ENCODE measurements around the gene MEIS3. TPM values are rescaled to one million over a fixed set of nuclear protein-coding genes. Genes with fewer than 3 reads are reported as not detected.

Gene MEIS3
- total RNA-seq, result under 1 TPM in 1 of 2 donors, not detected in 1; 0.12 TPM

GRCh38 chr19:47419030-47419783 lies at the start of gene MEIS3:
MEIS3 (minus strand) TSS chr19:47419527; CDS start chr19:47419081, 446 bp downstream.
- no peaks in the 10 kb centered on the region for H3K9me3 Mint-ChIP-seq
- DNase-seq (ENCODE audit: low spot score in 2 of 2) (no peak), ATAC-seq (peak; percentile 25 to 26)
- H3K27ac Mint-ChIP-seq, result no peak within 1 kb of the TSS
- peaks cover 0 to 17% of the 10 kb centered on the region in 2 donors for H3K36me3 Mint-ChIP-seq

GRCh38 chr19:47467914-47468313 lies 48.6 kb upstream of the MEIS3 start:
- Mint-ChIP-seq H3K27ac (no peak overlapping the region), H3K9me3 (no peaks in the 10 kb centered on the region), H3K36me3 (no peaks in the 10 kb centered on the region)
- DNase-seq (ENCODE audit: low spot score in 2 of 2) (no peak), ATAC-seq (no peak)

- ATAC-seq, result no peak
These were observed 46.6 kb upstream of the MEIS3 start for GRCh38 chr19:47465957-47466356.

GRCh38 chr19:47464675-47465419 lies 45.5 kb upstream of the MEIS3 start:
- H3K27ac Mint-ChIP-seq, result no peak overlapping the region
- DNase-seq (ENCODE audit: low spot score in 2 of 2) (no peak), ATAC-seq (no peak)
- no peaks in the 10 kb centered on the region for H3K36me3 Mint-ChIP-seq
- no peaks in the 10 kb centered on the region for H3K9me3 Mint-ChIP-seq

More at GRCh38 chr19:47465957-47466356, 46.6 kb upstream of the MEIS3 start:
- H3K36me3 Mint-ChIP-seq, result no peaks in the 10 kb centered on the region
- no peaks in the 10 kb centered on the region for H3K9me3 Mint-ChIP-seq
- H3K27ac Mint-ChIP-seq, result no peak overlapping the region
- no peak for DNase-seq (ENCODE audit: low spot score in 2 of 2)

GRCh38 chr19:47461876-47462275 lies 42.5 kb upstream of the MEIS3 start:
- no peaks in the 10 kb centered on the region for H3K9me3 Mint-ChIP-seq
- no peaks in the 10 kb centered on the region for H3K36me3 Mint-ChIP-seq
- ATAC-seq (peak in 1 of 2 donors; percentile 59), DNase-seq (ENCODE audit: low spot score in 2 of 2) (no peak)
- H3K27ac Mint-ChIP-seq, result no peak overlapping the region

GRCh38 chr19:47459477-47459876 lies 40.1 kb upstream of the MEIS3 start:
- Mint-ChIP-seq H3K36me3 (peaks cover 0 to 12% of the 10 kb centered on the region in 2 donors), H3K27ac (no peak overlapping the region), H3K9me3 (peaks cover 0 to 8% of the 10 kb centered on the region in 2 donors)
- DNase-seq (ENCODE audit: low spot score in 2 of 2) (no peak), ATAC-seq (no peak)

- DNase-seq (ENCODE audit: low spot score in 2 of 2) (no peak), ATAC-seq (no peak)
- Mint-ChIP-seq H3K27ac (no peak overlapping the region), H3K9me3 (peaks cover 0 to 8% of the 10 kb centered on the region in 2 donors), H3K36me3 (peaks cover 0 to 12% of the 10 kb centered on the region in 2 donors)
These were observed 39.3 kb upstream of the MEIS3 start for GRCh38 chr19:47458672-47459071.

GRCh38 chr19:47456721-47457474 lies 37.6 kb upstream of the MEIS3 start:
- ATAC-seq, result no peak
- Mint-ChIP-seq H3K27ac (no peak overlapping the region), H3K9me3 (peaks cover 0 to 8% of the 10 kb centered on the region in 2 donors), H3K36me3 (peaks cover 0 to 12% of the 10 kb centered on the region in 2 donors)
- no peak for DNase-seq (ENCODE audit: low spot score in 2 of 2)

- Mint-ChIP-seq H3K27ac (no peak overlapping the region), H3K9me3 (peaks cover 0 to 2% of the 10 kb centered on the region in 2 donors), H3K36me3 (peaks cover 7 to 9% of the 10 kb centered on the region in 2 donors)
- no peak for ATAC-seq
- DNase-seq (ENCODE audit: low spot score in 2 of 2), result no peak
These were observed 31.2 kb upstream of the MEIS3 start for GRCh38 chr19:47450478-47450877.

GRCh38 chr19:47448360-47448727 lies 29.0 kb upstream of the MEIS3 start:
- DNase-seq (ENCODE audit: low spot score in 2 of 2) (no peak), ATAC-seq (no peak)
- H3K27ac Mint-ChIP-seq, result no peak overlapping the region
- no peaks in the 10 kb centered on the region for H3K9me3 Mint-ChIP-seq
- peaks cover 7% of the 10 kb centered on the region in 2 donors for H3K36me3 Mint-ChIP-seq

GRCh38 chr19:47447470-47448359 lies 28.4 kb upstream of the MEIS3 start:
- H3K36me3 Mint-ChIP-seq, result peaks cover 7% of the 10 kb centered on the region in 2 donors
- no peak overlapping the region for H3K27ac Mint-ChIP-seq
- peak in 1 of 2 donors; percentile 85 for DNase-seq (ENCODE audit: low spot score in 2 of 2)

GRCh38 chr19:47446534-47447469 lies 27.5 kb upstream of the MEIS3 start:
- ATAC-seq (peak; percentile 44 to 49), DNase-seq (ENCODE audit: low spot score in 2 of 2) (peak in 1 of 2 donors; percentile 42)
- Mint-ChIP-seq H3K9me3 (no peaks in the 10 kb centered on the region), H3K36me3 (peaks cover 7% of the 10 kb centered on the region in 2 donors), H3K27ac (peak overlapping the region in 1 of 2 donors; percentile 45)

More at GRCh38 chr19:47447470-47448359, 28.4 kb upstream of the MEIS3 start:
- no peaks in the 10 kb centered on the region for H3K9me3 Mint-ChIP-seq
- peak; percentile 48 to 85 for ATAC-seq

- DNase-seq (ENCODE audit: low spot score in 2 of 2) (no peak), ATAC-seq (peak in 1 of 2 donors; percentile 43)
- Mint-ChIP-seq H3K36me3 (peaks cover 7% of the 10 kb centered on the region in 2 donors), H3K9me3 (no peaks in the 10 kb centered on the region), H3K27ac (peak overlapping the region in 1 of 2 donors; percentile 3)
These were observed 26.6 kb upstream of the MEIS3 start for GRCh38 chr19:47445937-47446402.

GRCh38 chr19:47445527-47445926 lies 26.2 kb upstream of the MEIS3 start:
- Mint-ChIP-seq H3K9me3 (no peaks in the 10 kb centered on the region), H3K27ac (peak overlapping the region in 1 of 2 donors; percentile 3), H3K36me3 (peaks cover 7% of the 10 kb centered on the region in 2 donors)
- no peak for DNase-seq (ENCODE audit: low spot score in 2 of 2)
- no peak for ATAC-seq

GRCh38 chr19:47444388-47444821 lies 25.1 kb upstream of the MEIS3 start:
- no peak overlapping the region for H3K27ac Mint-ChIP-seq
- no peak for DNase-seq (ENCODE audit: low spot score in 2 of 2)
- peak in 1 of 2 donors; percentile 35 for ATAC-seq
- peaks cover 7% of the 10 kb centered on the region in 2 donors for H3K36me3 Mint-ChIP-seq
- no peaks in the 10 kb centered on the region for H3K9me3 Mint-ChIP-seq

Measured in activated naive CD4-positive, alpha-beta T cell treated with anti-CD3 and anti-CD28 coated beads, Interleukin-2, amount 50 U/mL, for 72 hours (primary cell).